Measurements from ENCODE around the gene PRL.

GRCh38 chr6:22284666-22285065 lies 12.2 kb downstream of the PRL start:
- TF ChIP-seq EZH2 (IDR thresholded peaks at IDR 0.05; ENCODE audit: borderline replicate concordance, insufficient read depth, low read length, poor library complexity, severe bottlenecking), result no peak
- no peak for TF ChIP-seq CTCF (IDR thresholded peaks at IDR 0.05; ENCODE audit: poor library complexity, severe bottlenecking)
- no peak for TF ChIP-seq POLR2AphosphoS5 (IDR thresholded peaks at IDR 0.05)

Measured in neural cell (in vitro differentiated cells).